ENCODE measurements around the gene DMRTB1.

The DMRTB1 gene

DNA sequence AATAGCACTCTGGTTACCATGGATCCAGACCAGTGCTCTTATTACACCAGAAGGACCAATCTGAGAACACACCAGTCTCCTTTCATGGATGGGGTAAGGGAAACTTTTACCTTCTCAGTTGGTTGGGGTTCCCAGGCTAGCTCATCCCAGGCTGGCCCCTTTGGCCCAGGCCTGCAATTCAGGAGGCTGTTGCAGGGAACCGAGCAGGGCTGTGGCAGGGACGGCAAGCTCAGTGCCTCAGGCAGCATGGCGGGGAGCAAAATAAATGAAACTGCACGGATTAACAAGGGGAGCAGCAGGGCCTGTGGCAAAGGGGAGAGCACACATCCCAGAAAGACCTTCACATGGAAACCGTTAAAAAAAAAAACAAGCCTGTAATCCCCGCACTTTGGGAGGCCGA, 57.0 kb downstream of the DMRTB1 start:
- Histone ChIP-seq H2BK12ac (ENCODE audit: low read length in 2 of 2) (no peak overlapping the region), H4K91ac (ENCODE audit: low read length) (no peak overlapping the region), H3K4me2 (ENCODE audit: low read length, poor library complexity, severe bottlenecking) (no peak overlapping the region), H3K9me3 (ENCODE audit: control insufficient read depth, low read length) (no peaks in the 10 kb centered on the region), H3K4me1 (ENCODE audit: control insufficient read depth, insufficient read depth, low read depth, low read length) (peaks cover 19% of the 10 kb centered on the region), H3K9ac (ENCODE audit: low read length) (no peak overlapping the region), H2AFZ (ENCODE audit: low read depth, low read length) (no peak overlapping the region), H3K27me3 (ENCODE audit: control insufficient read depth in 1 of 2, insufficient read depth in 1 of 2, low read length in 2 of 2) (peaks cover 0 to 31% of the 10 kb centered on the region in 2 experiments), H3K4me3 (ENCODE audit: insufficient read depth in 1 of 2, low read depth in 1 of 2, low read length in 2 of 2) (no peak overlapping the region), H4K8ac (ENCODE audit: low read length) (no peak overlapping the region), H2BK5ac (ENCODE audit: low read depth, low read length, poor library complexity, severe bottlenecking) (no peak overlapping the region), H2BK120ac (ENCODE audit: low read depth, low read length) (no peak overlapping the region), H3K36me3 (ENCODE audit: control insufficient read depth in 1 of 2, insufficient read depth in 2 of 2, low read depth in 1 of 2, low read length in 2 of 2) (peaks cover 0 to 65% of the 10 kb centered on the region in 2 experiments), H3K79me1 (replicated peaks; ENCODE audit: low read length, poor library complexity, severe bottlenecking) (peaks cover 2% of the 10 kb centered on the region), H3K14ac (ENCODE audit: low read length in 2 of 2) (no peak overlapping the region), H3K23ac (ENCODE audit: low read length in 2 of 2) (no peak overlapping the region), H3K27ac (ENCODE audit: low read length, poor library complexity, severe bottlenecking) (no peak overlapping the region), H2AK5ac (ENCODE audit: low read length, severe bottlenecking) (no peak overlapping the region), H3K4ac (ENCODE audit: low read depth in 1 of 2, low read length in 2 of 2) (no peak overlapping the region), H3K18ac (ENCODE audit: low read depth in 1 of 2, low read length in 2 of 2) (no peak overlapping the region), H2BK15ac (ENCODE audit: low read depth, poor library complexity, severe bottlenecking) (no peak overlapping the region)
- DNase-seq, result no peak
- WGBS, result 95% methylated on average over 7 of the region's 7 CpGs
